ENCODE data around the gene BMPR1B. TPM values are rescaled to one million over a fixed set of nuclear protein-coding genes. Genes with fewer than 3 reads are reported as not detected.
"Not testable (repeated sequence)": the region's sequence is repeated elsewhere in the genome, so short reads cannot be mapped to it uniquely, and the experiment has no call there.

The BMPR1B gene
- total RNA-seq, 1 donor, result under 0.01 TPM

GRCh38 chr4:95167805-95168204 is 410.1 kb downstream of the BMPR1B start:
- Histone ChIP-seq H3K4me1 (ENCODE audit: insufficient read depth, low read length) (no peaks in the 10 kb centered on the region), H3K4me3 (ENCODE audit: low read length) (no peak overlapping the region), H3K27me3 (ENCODE audit: insufficient read depth, low read length) (no peaks in the 10 kb centered on the region), H3K9me3 (ENCODE audit: low read depth, low read length) (no peaks in the 10 kb centered on the region)

GRCh38 chr4:95170176-95170575 is 412.4 kb downstream of the BMPR1B start:
- no peaks in the 10 kb centered on the region for H3K4me1 ChIP-seq (ENCODE audit: insufficient read depth, low read length)
- H3K4me3 ChIP-seq (ENCODE audit: low read length), result no peak overlapping the region
- no peaks in the 10 kb centered on the region for H3K9me3 ChIP-seq (ENCODE audit: low read depth, low read length)
- H3K27me3 ChIP-seq (ENCODE audit: insufficient read depth, low read length), result no peaks in the 10 kb centered on the region

GRCh38 chr4:95171377-95171776 is 413.6 kb downstream of the BMPR1B start:
- H3K4me1 ChIP-seq (ENCODE audit: insufficient read depth, low read length); H3K4me3 ChIP-seq (ENCODE audit: low read length); H3K27me3 ChIP-seq (ENCODE audit: insufficient read depth, low read length); H3K9me3 ChIP-seq (ENCODE audit: low read depth, low read length): not testable (repeated sequence)

GRCh38 chr4:95178938-95179337 is 421.2 kb downstream of the BMPR1B start:
- Histone ChIP-seq H3K4me3 (ENCODE audit: low read length) (no peak overlapping the region), H3K4me1 (ENCODE audit: insufficient read depth, low read length) (no peaks in the 10 kb centered on the region), H3K27me3 (ENCODE audit: insufficient read depth, low read length) (no peaks in the 10 kb centered on the region), H3K9me3 (ENCODE audit: low read depth, low read length) (no peaks in the 10 kb centered on the region)

- H3K27me3 ChIP-seq (ENCODE audit: insufficient read depth, low read length), result no peaks in the 10 kb centered on the region
- no peaks in the 10 kb centered on the region for H3K9me3 ChIP-seq (ENCODE audit: low read depth, low read length)
Measured at GRCh38 chr4:95180531-95181242, 422.9 kb downstream of the BMPR1B start.

GRCh38 chr4:95181243-95181995 is 423.7 kb downstream of the BMPR1B start:
- H3K4me1 ChIP-seq (ENCODE audit: insufficient read depth, low read length), result no peaks in the 10 kb centered on the region

More at GRCh38 chr4:95180531-95181242, 422.9 kb downstream of the BMPR1B start:
- H3K4me1 ChIP-seq (ENCODE audit: insufficient read depth, low read length), result no peaks in the 10 kb centered on the region
- no peak overlapping the region for H3K4me3 ChIP-seq (ENCODE audit: low read length)

GRCh38 chr4:95181996-95182306 is 424.2 kb downstream of the BMPR1B start:
- no peaks in the 10 kb centered on the region for H3K9me3 ChIP-seq (ENCODE audit: low read depth, low read length)
- H3K4me1 ChIP-seq (ENCODE audit: insufficient read depth, low read length), result no peaks in the 10 kb centered on the region
- H3K4me3 ChIP-seq (ENCODE audit: low read length), result no peak overlapping the region
- no peaks in the 10 kb centered on the region for H3K27me3 ChIP-seq (ENCODE audit: insufficient read depth, low read length)

More at GRCh38 chr4:95181243-95181995, 423.7 kb downstream of the BMPR1B start:
- H3K27me3 ChIP-seq (ENCODE audit: insufficient read depth, low read length), result no peaks in the 10 kb centered on the region
- no peaks in the 10 kb centered on the region for H3K9me3 ChIP-seq (ENCODE audit: low read depth, low read length)
- H3K4me3 ChIP-seq (ENCODE audit: low read length), result no peak overlapping the region

GRCh38 chr4:95183656-95184408 is 426.1 kb downstream of the BMPR1B start:
- H3K4me3 ChIP-seq (ENCODE audit: low read length), result no peak overlapping the region
- no peaks in the 10 kb centered on the region for H3K9me3 ChIP-seq (ENCODE audit: low read depth, low read length)
- no peaks in the 10 kb centered on the region for H3K4me1 ChIP-seq (ENCODE audit: insufficient read depth, low read length)
- H3K27me3 ChIP-seq (ENCODE audit: insufficient read depth, low read length), result no peaks in the 10 kb centered on the region

- Histone ChIP-seq H3K4me1 (ENCODE audit: insufficient read depth, low read length) (no peaks in the 10 kb centered on the region), H3K4me3 (ENCODE audit: low read length) (no peak overlapping the region), H3K27me3 (ENCODE audit: insufficient read depth, low read length) (no peaks in the 10 kb centered on the region), H3K9me3 (ENCODE audit: low read depth, low read length) (no peaks in the 10 kb centered on the region)
Measured at GRCh38 chr4:95186666-95187065, 428.9 kb downstream of the BMPR1B start.

GRCh38 chr4:95188701-95189370 is 431.1 kb downstream of the BMPR1B start:
- H3K9me3 ChIP-seq (ENCODE audit: low read depth, low read length), result no peaks in the 10 kb centered on the region
- no peaks in the 10 kb centered on the region for H3K4me1 ChIP-seq (ENCODE audit: insufficient read depth, low read length)
- no peaks in the 10 kb centered on the region for H3K27me3 ChIP-seq (ENCODE audit: insufficient read depth, low read length)
- H3K4me3 ChIP-seq (ENCODE audit: low read length), result no peak overlapping the region

- no peak overlapping the region for H3K4me3 ChIP-seq (ENCODE audit: low read length)
- H3K4me1 ChIP-seq (ENCODE audit: insufficient read depth, low read length), result no peaks in the 10 kb centered on the region
- no peaks in the 10 kb centered on the region for H3K27me3 ChIP-seq (ENCODE audit: insufficient read depth, low read length)
- no peaks in the 10 kb centered on the region for H3K9me3 ChIP-seq (ENCODE audit: low read depth, low read length)
Measured at GRCh38 chr4:95190751-95191436, 433.1 kb downstream of the BMPR1B start.

- Histone ChIP-seq H3K4me3 (ENCODE audit: low read length) (no peak overlapping the region), H3K27me3 (ENCODE audit: insufficient read depth, low read length) (no peaks in the 10 kb centered on the region), H3K9me3 (ENCODE audit: low read depth, low read length) (no peaks in the 10 kb centered on the region), H3K4me1 (ENCODE audit: insufficient read depth, low read length) (no peaks in the 10 kb centered on the region)
Measured at GRCh38 chr4:95191537-95191936, 433.8 kb downstream of the BMPR1B start.

- Histone ChIP-seq H3K4me1 (ENCODE audit: insufficient read depth, low read length) (no peaks in the 10 kb centered on the region), H3K9me3 (ENCODE audit: low read depth, low read length) (no peaks in the 10 kb centered on the region), H3K27me3 (ENCODE audit: insufficient read depth, low read length) (no peaks in the 10 kb centered on the region), H3K4me3 (ENCODE audit: low read length) (no peak overlapping the region)
Measured at GRCh38 chr4:95193391-95194224, 435.9 kb downstream of the BMPR1B start.

- H3K9me3 ChIP-seq (ENCODE audit: low read depth, low read length), result no peaks in the 10 kb centered on the region
- H3K27me3 ChIP-seq (ENCODE audit: insufficient read depth, low read length), result no peaks in the 10 kb centered on the region
- H3K4me3 ChIP-seq (ENCODE audit: low read length), result no peak overlapping the region
- H3K4me1 ChIP-seq (ENCODE audit: insufficient read depth, low read length), result peaks cover 5% of the 10 kb centered on the region
Measured at GRCh38 chr4:95197353-95197752, 439.6 kb downstream of the BMPR1B start.
